Skeletal muscle tissue (tissue), 4 donors: ENCODE measurements around the gene EEF2KMT. TPM values are rescaled to one million over a fixed set of nuclear protein-coding genes. Genes with fewer than 3 reads are reported as not detected.

ENCODE experiments used
- H3K27ac ChIP-seq: one replicate; pipeline ENCODE4 v1.7.0; 2013; ENCODE audit warnings: mild to moderate bottlenecking, low read depth, low read length, inconsistent platforms
- H3K27me3 ChIP-seq, 3 donors: one replicate each; pipeline ENCODE4 v1.7.0; 2013; ENCODE audit warnings: low read length in 3 of 3; ENCODE audit not compliant: control insufficient read depth in 3 of 3, insufficient read depth in 3 of 3
- H3K36me3 ChIP-seq, 3 donors: one replicate each; pipeline ENCODE4 v1.7.0; 2013; ENCODE audit warnings: low read length in 3 of 3; ENCODE audit not compliant: control insufficient read depth in 3 of 3, insufficient read depth in 3 of 3
- H3K4me1 ChIP-seq, 3 donors: one replicate each; pipeline ENCODE4 v1.7.0; 2013; ENCODE audit warnings: low read length in 3 of 3, mild to moderate bottlenecking in 3 of 3; ENCODE audit not compliant: control insufficient read depth in 3 of 3, insufficient read depth in 3 of 3
- H3K4me3 ChIP-seq, 3 donors: one replicate each; pipeline ENCODE4 v1.7.0; 2013; ENCODE audit warnings: low read length in 3 of 3
- H3K9ac ChIP-seq, 3 donors: one replicate each; pipeline ENCODE4 v1.7.0; 2013; ENCODE audit warnings: low read length in 3 of 3, mild to moderate bottlenecking in 3 of 3, moderate library complexity in 2 of 3, low read depth in 1 of 3
- H3K9me3 ChIP-seq, 3 donors: one replicate each; pipeline ENCODE4 v1.7.0; 2013; ENCODE audit warnings: low read length in 3 of 3; ENCODE audit not compliant: control insufficient read depth in 3 of 3
- total RNA-seq: library from RNA; depleted of rRNA; stranded (reverse); fragments of >200 nt; gene quantifications from one replicate; pipeline ENCODE4 v1.2.3, GENCODE V29; 2014
- donor health status: Osteomylitis.

The EEF2KMT gene
- total RNA-seq, 1 donor from 2014 or later: 5.7 TPM

DNA sequence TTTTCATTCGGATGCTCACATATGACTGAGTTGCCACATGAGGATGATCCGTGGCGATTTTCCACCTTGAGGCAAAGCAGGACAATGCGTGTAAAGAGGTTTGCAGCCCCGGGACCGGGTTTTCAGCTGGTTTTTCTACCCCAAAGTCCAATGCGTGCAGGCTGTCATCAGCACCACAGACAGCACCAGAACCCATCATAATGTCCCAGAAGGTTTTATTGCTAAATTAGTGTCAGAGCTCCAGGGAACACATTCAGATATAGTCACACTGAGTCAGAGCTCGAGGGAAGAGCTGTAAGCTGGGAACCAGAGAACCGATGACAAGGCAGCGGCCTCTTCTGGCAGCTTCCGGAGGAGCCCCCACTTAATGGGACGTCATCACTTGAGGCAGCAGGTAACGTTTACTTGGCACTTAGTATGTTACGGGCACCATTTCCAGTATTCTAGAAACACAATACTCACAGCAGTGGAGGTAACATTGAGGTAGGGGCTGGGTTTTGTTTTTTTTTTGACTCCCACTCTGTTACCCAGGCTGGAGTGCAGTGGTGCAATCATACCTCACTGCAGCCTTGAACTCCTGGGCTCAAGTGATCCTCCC is 54.9 kb downstream of the EEF2KMT start:
- Histone ChIP-seq H3K4me3 (no peak overlapping the region), H3K27ac (no peak overlapping the region), H3K9ac (no peak overlapping the region)

DNA sequence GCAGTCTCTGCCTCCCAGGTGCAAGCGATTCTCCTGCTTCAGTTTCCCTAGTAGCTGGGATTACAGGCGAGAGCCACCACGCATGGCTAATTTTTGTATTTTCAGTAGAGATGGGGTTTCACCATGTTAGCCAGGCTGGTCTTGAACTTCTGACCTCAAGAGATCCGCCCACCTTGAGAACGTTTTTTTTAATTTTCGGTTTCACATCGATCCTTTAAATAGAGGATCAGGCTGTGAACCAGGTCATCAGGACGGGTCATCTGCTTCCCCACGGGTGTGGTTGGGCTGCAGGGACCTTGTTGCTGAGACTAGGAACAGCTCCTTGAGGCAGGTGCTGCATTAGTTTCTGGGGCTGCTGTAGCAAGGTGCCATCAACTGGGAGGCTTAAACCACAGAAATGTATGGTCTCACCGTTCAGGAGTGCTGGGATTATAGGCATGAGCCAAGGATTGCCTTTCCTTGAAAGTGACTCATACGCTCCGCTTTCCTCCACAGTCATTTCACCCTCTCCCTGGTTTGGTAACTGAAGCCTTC is 55.9 kb downstream of the EEF2KMT start:
- H3K4me3 ChIP-seq: no peak overlapping the region
- no peaks in the 10 kb centered on the region for H3K9me3 ChIP-seq
- no peak overlapping the region for H3K9ac ChIP-seq
- H3K4me1 ChIP-seq: no peaks in the 10 kb centered on the region
- peaks cover 0 to 6% (median 0%) of the 10 kb centered on the region in 3 donors for H3K27me3 ChIP-seq
- H3K36me3 ChIP-seq: no peaks in the 10 kb centered on the region
- no peak overlapping the region for H3K27ac ChIP-seq

More for the DNA sequence above, 54.9 kb downstream of the EEF2KMT start:
- Histone ChIP-seq H3K4me1 (no peaks in the 10 kb centered on the region), H3K27me3 (peaks cover 0 to 6% (median 0%) of the 10 kb centered on the region in 3 donors), H3K36me3 (no peaks in the 10 kb centered on the region), H3K9me3 (no peaks in the 10 kb centered on the region)

DNA sequence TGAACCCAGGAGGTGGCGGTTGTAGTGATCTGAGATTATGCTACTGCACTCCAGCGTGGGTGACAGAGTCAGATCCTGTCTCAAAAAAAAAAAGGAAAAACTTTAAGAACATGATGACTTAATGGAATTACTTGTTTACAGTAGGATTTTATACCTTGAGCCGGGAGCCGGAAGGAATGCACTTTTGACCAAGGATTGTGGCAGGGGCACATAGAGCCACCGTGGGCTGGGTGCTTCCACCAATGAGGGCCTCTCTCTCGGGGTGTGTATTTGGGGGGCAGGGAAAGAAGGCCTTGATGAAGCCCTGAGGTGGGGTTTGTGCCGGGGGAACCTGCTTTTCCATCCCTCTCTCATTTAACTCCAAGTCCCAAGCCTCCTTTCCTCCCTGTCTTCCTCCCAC is 57.1 kb downstream of the EEF2KMT start:
- H3K4me1 ChIP-seq: no peaks in the 10 kb centered on the region
- no peak overlapping the region for H3K27ac ChIP-seq

DNA sequence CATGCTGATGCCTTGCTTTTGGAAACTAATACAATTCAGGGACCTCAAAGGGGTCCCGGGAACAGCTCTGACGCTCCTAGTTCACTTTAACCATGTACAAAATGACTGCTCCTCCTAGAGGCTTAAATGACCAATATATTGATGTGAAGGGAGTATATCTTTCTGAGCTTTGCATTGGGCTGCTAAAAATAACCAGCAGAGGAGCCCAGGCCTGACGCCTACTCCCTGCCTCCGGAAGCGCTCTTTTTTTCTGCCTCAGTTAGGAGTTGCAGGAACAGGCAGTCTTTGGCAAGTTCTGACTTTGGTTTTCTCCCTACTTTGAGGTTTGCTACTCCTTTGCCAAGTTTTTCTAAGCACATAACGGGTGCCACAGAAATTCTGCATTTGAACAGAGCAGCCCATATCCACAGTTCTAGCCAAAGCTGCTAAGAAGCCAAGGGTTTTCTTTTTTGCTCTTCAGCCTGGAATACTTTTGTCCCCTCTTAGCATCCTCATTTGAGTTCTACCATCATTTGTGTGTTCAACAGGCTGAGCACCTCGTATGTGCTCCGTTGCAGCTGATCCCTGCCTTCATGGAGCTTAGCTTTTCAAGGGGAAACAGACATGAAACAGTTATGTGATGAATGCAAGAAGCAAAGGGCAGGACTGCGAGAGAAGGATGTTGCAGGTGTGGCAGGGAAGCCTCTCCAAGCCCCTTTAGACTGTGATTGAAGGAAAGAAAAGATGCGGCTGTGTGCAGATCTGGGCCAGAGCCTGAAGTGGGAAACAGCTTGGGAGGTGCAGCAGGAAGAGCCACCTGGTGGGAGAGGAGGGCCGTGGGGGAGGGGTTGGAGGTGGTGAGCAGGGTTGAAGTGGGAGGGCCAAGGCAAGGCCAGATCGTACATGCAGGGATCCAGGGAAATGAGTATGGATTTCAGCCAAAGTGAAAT is 61.1 kb downstream of the EEF2KMT start:
- Histone ChIP-seq H3K9ac (no peak overlapping the region), H3K27ac (no peak overlapping the region), H3K36me3 (peaks cover 0 to 5% (median 2%) of the 10 kb centered on the region in 3 donors), H3K4me1 (peaks cover 13 to 22% (median 13%) of the 10 kb centered on the region in 3 donors), H3K4me3 (no peak overlapping the region), H3K27me3 (peaks cover 0 to under 1% (median 0%) of the 10 kb centered on the region in 3 donors), H3K9me3 (no peaks in the 10 kb centered on the region)

More for the DNA sequence above, 57.1 kb downstream of the EEF2KMT start:
- H3K9me3 ChIP-seq: no peaks in the 10 kb centered on the region
- no peak overlapping the region for H3K9ac ChIP-seq
- no peaks in the 10 kb centered on the region for H3K36me3 ChIP-seq
- H3K27me3 ChIP-seq: peaks cover 0 to 6% (median 0%) of the 10 kb centered on the region in 3 donors
- H3K4me3 ChIP-seq: no peak overlapping the region

DNA sequence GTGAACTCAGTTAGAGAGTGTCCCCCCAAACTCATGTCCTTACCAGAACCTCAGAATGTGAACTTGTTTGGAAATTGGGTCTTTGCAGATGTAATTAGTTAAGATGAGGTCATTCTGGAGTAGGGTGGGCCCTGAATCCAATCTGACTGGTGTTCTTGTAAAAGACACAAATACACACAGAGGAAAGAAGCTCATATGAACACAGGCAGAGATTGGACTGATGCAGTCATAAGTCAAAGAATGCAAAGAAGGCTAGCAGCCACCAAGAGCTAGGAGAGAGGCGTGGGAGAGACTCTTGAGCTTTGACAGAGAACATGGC is 61.7 kb downstream of the EEF2KMT start:
- Histone ChIP-seq H3K4me1 (peaks cover 13 to 22% (median 13%) of the 10 kb centered on the region in 3 donors), H3K9me3 (no peaks in the 10 kb centered on the region), H3K4me3 (no peak overlapping the region), H3K27ac (no peak overlapping the region), H3K9ac (no peak overlapping the region), H3K27me3 (no peaks in the 10 kb centered on the region), H3K36me3 (peaks cover 0 to 8% (median 5%) of the 10 kb centered on the region in 3 donors)

Other genes with a start within 250 kb of the EEF2KMT start
- gene PPL, start 160.6 kb downstream of the EEF2KMT start, total RNA-seq: 1.6 TPM
- 1.0 TPM for gene SEC14L5, start 139.5 kb downstream of the EEF2KMT start, total RNA-seq
- gene NAGPA, start 63.9 kb downstream of the EEF2KMT start, total RNA-seq: 5.2 TPM
- gene C16orf89, start 31.8 kb downstream of the EEF2KMT start, total RNA-seq: 2.1 TPM
- 13.6 TPM for gene ALG1, start 26.0 kb downstream of the EEF2KMT start, total RNA-seq